Measurements from ENCODE around the gene ACVR1. TPM values are rescaled to one million over a fixed set of nuclear protein-coding genes. Genes with fewer than 3 reads are reported as not detected.

Gene ACVR1
- total and polyA plus RNA-seq, 2 of the 13 experiments (the other 11 are each of a cell fraction or from before 2014, with no cell fraction given), result 2.3 to 5.4 TPM

- TF ChIP-seq NFIB (CRISPR knock-in tag; IDR thresholded peaks at IDR 0.05; ENCODE audit: borderline replicate concordance) (no peak), FOXM1 (CRISPR knock-in tag; IDR thresholded peaks at IDR 0.05) (no peak), KDM3A (CRISPR knock-in tag; IDR thresholded peaks at IDR 0.05; ENCODE audit: low read depth) (no peak), EP300 (IDR thresholded peaks at IDR 0.05; ENCODE audit: low read depth in 2 of 2, low read length in 2 of 2) (peak in 1 of 2 experiments; percentile 21; a peak in 1 of 4 replicates), EP300 (CRISPR knock-in tag; IDR thresholded peaks at IDR 0.05; ENCODE audit: borderline replicate concordance) (no peak), NCOR1 (IDR thresholded peaks at IDR 0.05; ENCODE audit: borderline replicate concordance, low read length) (no peak), WIZ (CRISPR knock-in tag; IDR thresholded peaks at IDR 0.05) (no peak), TOPORS (CRISPR knock-in tag; IDR thresholded peaks at IDR 0.05) (no peak), KDM5B (CRISPR knock-in tag; IDR thresholded peaks at IDR 0.05; ENCODE audit: borderline replicate concordance) (no peak), FOSL2 (CRISPR knock-in tag; IDR thresholded peaks at IDR 0.05) (peak; percentile 82), SP1 (IDR thresholded peaks at IDR 0.05) (no peak), SP1 (CRISPR knock-in tag; IDR thresholded peaks at IDR 0.05) (no peak), POLR2AphosphoS2 (IDR thresholded peaks at IDR 0.05; ENCODE audit: low read depth, low read length) (no peak), NONO (IDR thresholded peaks at IDR 0.05) (no peak), NONO (CRISPR knock-in tag; conservative IDR thresholded peaks at IDR 0.05) (no peak), ZNF589 (CRISPR knock-in tag; conservative IDR thresholded peaks at IDR 0.05) (no peak), ZNF343 (CRISPR knock-in tag; IDR thresholded peaks at IDR 0.05) (no peak), NKX3-1 (CRISPR knock-in tag; IDR thresholded peaks at IDR 0.05) (no peak), ZNF569 (CRISPR knock-in tag; IDR thresholded peaks at IDR 0.05; ENCODE audit: borderline replicate concordance) (no peak), TIGD3 (CRISPR knock-in tag; IDR thresholded peaks at IDR 0.05; ENCODE audit: borderline replicate concordance) (no peak), TMF1 (CRISPR knock-in tag; IDR thresholded peaks at IDR 0.05; ENCODE audit: low read depth) (no peak), ZNF660 (CRISPR knock-in tag; IDR thresholded peaks at IDR 0.05; ENCODE audit: borderline replicate concordance, low read depth) (no peak), RXRB (CRISPR knock-in tag; IDR thresholded peaks at IDR 0.05; ENCODE audit: borderline replicate concordance) (no peak), ZKSCAN8 (CRISPR knock-in tag; IDR thresholded peaks at IDR 0.05; ENCODE audit: borderline replicate concordance) (no peak), ZNF230 (CRISPR knock-in tag; IDR thresholded peaks at IDR 0.05) (no peak), NR1H2 (CRISPR knock-in tag; IDR thresholded peaks at IDR 0.05; ENCODE audit: borderline replicate concordance, low read depth) (no peak), U2AF1 (optimal IDR thresholded peaks at IDR 0.05; ENCODE audit: low read depth, low read length) (no peak)
Observed at GRCh38 chr2:157830696-157831570, 45.2 kb downstream of the ACVR1 start (continued).
